H7 (cell line): ENCODE data around the gene MAN1A1. TPM values are rescaled to one million over a fixed set of nuclear protein-coding genes. Genes with fewer than 3 reads are reported as not detected.
"Not testable (repeated sequence)": the region's sequence is repeated elsewhere in the genome, so short reads cannot be mapped to it uniquely, and the experiment has no call there.

Experiments
- DNase-seq: peaks from one replicate; pipeline ENCODE4 v3.0.0; 2012
- H3K27me3 ChIP-seq: 2 replicates; pipeline ENCODE4 v1.6.0; 2011; ENCODE audit warnings: mild to moderate bottlenecking, low read length; ENCODE audit not compliant: control insufficient read depth, insufficient read depth
- H3K36me3 ChIP-seq: replicated peaks from 2 replicates; pipeline ENCODE4 v1.5.1; 2011; ENCODE audit warnings: low read length; ENCODE audit not compliant: control insufficient read depth, insufficient read depth
- H3K4me3 ChIP-seq: 2 replicates; pipeline ENCODE4 v1.5.1; 2011; ENCODE audit warnings: low read depth, mild to moderate bottlenecking, control low read depth, low read length, moderate library complexity; ENCODE audit not compliant: insufficient read depth
- total RNA-seq: library from RNA; depleted of rRNA; stranded (reverse); fragments of >200 nt; shearing (Covaris generic); gene quantifications from 2 replicates; pipeline ENCODE4 v1.2.3, GENCODE V29; 2014

MAN1A1 gene
- total RNA-seq, 1 experiment from 2014 or later = 14.5 TPM

DNA sequence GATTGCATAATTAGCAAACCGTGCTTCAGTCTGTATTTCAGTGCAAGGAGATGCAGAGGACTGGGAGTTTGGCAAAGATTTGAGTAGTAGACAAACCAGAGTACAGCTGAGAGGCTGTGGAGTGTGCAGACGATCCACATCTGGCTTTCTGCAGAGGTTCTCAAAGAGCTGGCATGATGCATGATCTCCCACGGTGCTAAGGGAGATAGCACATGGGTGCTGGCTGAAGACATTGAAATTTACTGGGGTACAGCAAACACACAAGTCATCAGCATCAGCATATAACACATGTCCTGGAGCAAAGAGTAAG lies 192.1 kb downstream of the MAN1A1 start:
- H3K27me3 ChIP-seq = no peaks in the 10 kb centered on the region
- no peak overlapping the region for H3K4me3 ChIP-seq
- no peaks in the 10 kb centered on the region for H3K36me3 ChIP-seq
- no peak for DNase-seq

DNA sequence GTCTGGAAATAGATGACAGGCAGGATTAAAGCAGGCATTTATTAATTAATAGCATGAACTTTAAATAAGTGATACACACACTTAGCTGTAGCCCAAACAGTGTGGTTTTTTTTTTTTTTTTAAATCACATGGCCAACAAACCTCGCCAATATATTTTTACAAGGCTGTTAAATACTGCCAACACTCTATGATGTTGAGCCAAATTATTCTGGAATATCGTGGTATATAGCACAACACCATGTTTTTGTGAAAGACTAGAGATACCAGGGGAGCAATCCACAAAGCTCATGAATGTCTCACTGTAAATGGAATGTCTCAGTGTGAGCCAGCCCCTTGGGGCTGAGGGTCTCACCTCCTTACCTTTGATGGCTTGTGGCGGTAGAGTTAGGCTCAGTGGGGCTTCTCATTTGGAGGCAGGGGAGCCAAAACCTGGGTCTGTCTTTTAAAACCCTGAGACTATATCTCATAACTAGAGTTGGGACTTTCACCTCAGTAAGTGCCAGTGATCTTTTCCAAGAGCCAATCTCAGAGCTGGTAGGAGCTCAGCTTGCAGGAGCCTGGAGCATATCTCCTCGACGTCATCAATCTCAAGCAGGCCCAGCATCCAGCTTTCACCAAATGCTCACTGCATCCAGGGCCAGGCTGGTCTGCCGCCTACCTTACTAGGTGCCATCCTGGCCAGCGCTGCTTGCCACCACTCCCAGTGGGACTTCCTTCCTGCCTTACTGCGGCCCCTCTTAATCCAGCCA lies 192.6 kb downstream of the MAN1A1 start:
- no peak for DNase-seq
- no peak overlapping the region for H3K4me3 ChIP-seq
- H3K27me3 ChIP-seq = no peaks in the 10 kb centered on the region

DNA sequence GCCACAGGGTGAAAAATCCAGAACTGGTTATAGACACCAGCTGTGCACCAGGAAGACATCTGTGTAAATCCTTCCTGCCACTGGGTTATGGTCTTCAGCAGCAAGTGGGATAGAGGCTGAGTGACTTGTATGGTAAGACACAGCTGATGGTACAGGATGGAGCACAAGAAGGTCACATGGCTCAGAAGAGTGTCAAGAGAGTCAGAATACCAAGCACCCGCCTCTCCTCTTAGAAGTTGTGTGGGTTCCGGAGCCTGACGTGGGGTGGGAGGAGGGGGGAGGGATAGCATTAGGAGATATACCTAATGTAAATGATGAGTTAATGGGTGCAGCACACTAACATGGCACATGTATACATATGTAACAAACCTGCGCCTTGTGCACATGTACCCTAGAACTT lies 193.5 kb downstream of the MAN1A1 start:
- DNase-seq = not testable (repeated sequence)

More for the DNA sequence above, 192.6 kb downstream of the MAN1A1 start:
- H3K36me3 ChIP-seq = no peaks in the 10 kb centered on the region

DNA sequence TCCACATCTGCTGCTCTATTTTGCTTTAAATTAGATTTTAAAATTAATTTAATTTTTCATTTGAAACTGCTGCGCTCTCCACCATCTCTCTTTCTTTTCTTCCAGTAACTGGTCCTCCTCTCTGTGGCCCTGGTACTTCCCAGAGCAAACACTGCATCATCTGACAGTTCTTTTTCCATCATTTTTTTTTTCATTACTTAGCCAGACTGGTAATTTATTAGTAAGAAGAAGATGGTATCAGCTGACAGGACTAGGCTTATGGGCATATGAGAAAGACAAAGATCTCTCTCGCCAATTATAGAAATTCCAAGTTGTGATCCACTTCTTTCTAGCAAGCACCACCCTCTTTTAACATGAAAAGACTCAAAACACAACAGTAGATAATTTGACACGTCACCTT lies 197.4 kb downstream of the MAN1A1 start:
- H3K27me3 ChIP-seq = no peaks in the 10 kb centered on the region
- no peaks in the 10 kb centered on the region for H3K36me3 ChIP-seq
- no peak for DNase-seq
- no peak overlapping the region for H3K4me3 ChIP-seq

More for the DNA sequence above, 193.5 kb downstream of the MAN1A1 start:
- not testable (repeated sequence) for H3K36me3 ChIP-seq, H3K27me3 ChIP-seq, H3K4me3 ChIP-seq

DNA sequence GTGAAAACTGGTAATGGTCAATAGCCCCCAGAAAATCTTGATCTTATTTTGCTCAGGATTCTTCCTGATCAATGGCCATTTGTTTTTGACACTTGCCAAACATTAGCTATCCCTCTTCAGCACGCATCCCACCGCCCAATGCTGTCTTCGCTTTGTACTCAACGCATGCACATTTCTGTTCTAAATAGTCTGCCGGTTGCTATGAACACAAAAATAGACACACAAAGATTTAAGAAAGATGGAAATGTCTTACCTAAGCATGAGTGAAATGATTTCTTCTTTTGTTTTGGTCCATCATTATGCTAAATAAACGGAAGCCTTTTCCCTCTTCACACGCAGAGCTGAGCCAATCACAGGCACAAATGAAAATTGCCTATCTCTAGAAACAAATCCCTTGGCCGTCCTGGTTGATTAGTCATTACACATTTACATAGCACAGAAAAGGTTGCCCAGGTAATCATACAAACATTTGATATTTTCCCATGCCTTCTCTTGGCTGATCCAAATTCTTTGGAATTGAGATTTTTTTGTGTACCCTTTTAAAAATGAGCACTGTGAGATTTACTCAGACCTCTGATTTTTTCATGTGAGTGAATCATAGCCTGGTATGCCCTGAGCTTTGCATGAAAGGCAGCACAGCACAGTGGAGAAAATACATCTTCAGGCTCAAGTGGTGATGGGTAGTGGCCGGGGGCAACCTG lies 200.6 kb downstream of the MAN1A1 start:
- no peak overlapping the region for H3K4me3 ChIP-seq
- DNase-seq = no peak
- no peaks in the 10 kb centered on the region for H3K36me3 ChIP-seq
- no peaks in the 10 kb centered on the region for H3K27me3 ChIP-seq

DNA sequence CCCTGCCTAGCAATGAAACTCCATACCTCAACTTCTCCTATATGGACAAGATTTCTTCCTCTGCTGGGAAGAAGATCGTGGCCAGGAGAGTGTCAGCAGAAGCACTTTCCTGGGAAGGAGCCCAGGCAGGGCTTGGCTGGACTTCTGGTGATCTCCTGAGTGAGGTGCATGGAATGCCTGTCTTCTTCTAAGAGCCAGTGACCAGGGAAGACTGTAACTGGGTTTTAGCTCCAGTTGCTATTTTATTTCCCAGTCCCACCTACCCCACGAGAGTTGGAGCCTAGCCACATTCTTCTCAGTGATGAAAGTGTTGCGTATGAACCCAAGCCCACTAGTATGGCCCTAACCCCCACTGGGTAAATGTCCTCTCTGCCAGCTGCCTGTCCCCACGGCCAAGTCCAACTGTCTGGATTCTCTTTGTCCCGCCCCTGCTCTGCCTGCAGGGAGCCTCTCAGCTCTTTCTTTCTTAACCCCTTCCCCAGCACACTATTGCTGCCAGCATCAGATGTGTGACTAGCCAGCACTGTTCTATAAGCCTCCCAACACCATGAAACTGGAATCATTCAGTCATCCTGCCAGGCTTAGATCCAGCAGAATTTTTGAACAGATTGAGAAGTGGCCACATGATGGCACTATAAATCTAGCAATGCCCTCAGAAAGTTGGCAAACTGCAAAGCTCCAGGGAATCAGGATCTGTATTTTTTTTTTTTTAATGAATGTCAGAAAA lies 201.3 kb downstream of the MAN1A1 start:
- Histone ChIP-seq H3K27me3 (no peaks in the 10 kb centered on the region), H3K36me3 (no peaks in the 10 kb centered on the region), H3K4me3 (no peak overlapping the region)
- DNase-seq = peak; percentile 63

DNA sequence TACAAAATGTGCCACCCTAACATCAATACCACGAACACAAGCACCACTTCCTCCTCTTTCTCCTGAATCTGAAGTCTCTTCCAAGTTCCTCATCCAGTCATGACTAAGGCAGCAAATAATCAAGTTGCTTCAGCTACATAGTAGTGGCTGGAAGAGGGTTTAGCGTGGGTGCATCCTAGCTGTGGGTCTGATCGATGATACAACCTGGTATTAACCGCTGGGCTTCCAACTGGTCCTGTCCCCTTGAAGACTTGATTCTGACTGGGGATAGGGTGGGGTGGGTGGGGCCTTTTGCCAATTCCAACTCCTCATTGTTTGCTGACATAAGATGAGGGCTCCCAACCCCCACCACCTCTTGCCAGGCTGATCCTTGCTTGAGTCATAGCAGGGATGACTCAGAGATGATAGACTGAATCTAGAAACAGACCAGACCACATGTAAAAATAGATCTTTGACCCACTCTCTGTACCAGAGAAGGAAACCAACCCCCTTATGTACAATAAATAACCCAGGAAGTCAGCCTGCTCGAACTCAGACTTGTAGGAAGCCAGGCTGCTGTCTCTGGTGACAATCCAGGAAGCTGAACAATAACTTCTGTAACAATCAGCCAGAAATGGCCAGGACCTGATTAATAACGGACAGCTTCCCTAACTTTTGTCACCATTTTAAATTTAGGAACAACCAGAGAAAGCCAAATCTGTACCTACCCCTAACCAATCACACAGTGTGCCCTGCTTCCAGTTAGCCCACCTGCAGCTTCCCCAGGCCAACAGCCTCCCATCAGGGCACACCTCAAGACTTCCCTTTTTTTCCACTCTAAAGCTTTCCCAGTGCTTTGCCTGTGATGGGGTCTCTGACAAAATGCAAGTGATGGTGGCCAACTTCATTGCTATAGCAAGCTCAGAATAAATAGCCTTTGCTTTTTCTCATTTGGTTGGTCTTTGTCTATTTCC lies 202.2 kb downstream of the MAN1A1 start:
- H3K27me3 ChIP-seq = no peaks in the 10 kb centered on the region
- H3K36me3 ChIP-seq = no peaks in the 10 kb centered on the region
- H3K4me3 ChIP-seq = no peak overlapping the region
- DNase-seq = no peak

DNA sequence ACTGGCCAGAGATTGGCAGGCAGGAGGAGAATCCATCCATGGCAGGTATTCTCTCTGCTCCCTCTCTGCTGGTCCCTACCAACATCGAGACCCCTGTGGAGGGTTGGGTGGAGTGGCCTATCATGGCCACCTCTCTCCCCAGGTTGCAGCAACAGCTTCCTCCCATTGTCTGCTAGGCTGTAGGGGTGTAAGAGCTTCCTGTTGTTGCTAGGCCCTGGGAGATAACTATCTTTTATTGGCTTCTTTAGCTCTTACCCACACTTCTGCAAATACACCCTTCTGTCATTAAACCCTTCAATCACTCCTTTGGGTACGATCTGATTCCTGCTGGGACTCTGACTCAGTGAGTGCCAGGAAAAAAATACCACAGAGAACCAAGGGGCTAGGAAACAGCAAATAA lies 204.4 kb downstream of the MAN1A1 start:
- no peaks in the 10 kb centered on the region for H3K27me3 ChIP-seq
- DNase-seq = no peak
- no peak overlapping the region for H3K4me3 ChIP-seq
- H3K36me3 ChIP-seq = no peaks in the 10 kb centered on the region

DNA sequence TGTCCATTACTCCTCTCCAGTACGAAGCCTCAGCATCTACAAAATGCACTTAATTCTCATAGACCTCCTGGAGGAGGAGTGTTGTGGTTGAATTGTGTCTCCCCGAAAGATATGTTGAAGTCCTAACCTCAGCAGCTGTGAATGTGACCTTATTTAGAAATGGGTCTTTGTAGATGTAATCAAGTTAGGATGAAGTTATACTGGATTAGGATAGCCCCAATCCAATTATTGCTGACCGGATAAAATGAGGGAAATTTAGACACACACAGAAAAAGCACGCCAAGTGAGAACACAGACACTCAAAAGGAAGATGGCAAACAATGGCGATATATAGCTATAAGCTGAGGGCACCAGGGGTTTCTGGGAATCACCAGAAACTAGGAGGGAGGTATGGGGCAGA lies 206.9 kb downstream of the MAN1A1 start:
- no peaks in the 10 kb centered on the region for H3K36me3 ChIP-seq
- no peak for DNase-seq
- H3K4me3 ChIP-seq = no peak overlapping the region
- H3K27me3 ChIP-seq = no peaks in the 10 kb centered on the region

DNA sequence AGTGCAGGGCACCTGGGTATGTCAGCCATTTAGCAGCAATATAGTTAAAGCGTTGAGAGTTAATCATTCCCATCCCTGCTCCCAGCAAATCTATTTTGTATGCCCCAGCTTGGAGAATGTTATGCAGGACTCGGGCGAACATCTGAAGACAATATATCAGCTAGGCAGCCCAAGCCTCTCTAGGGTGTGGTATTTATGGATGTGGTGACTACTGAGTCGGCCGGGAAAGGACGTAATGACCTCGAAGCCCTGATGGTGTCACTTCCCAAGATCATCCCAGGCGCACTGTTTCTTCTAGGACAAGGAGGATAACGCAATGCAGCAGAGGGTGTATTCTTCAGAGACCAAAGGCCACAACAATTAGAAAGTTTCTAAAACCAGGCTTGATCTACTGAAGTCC lies 207.5 kb downstream of the MAN1A1 start:
- no peak for DNase-seq
- no peak overlapping the region for H3K4me3 ChIP-seq
- H3K27me3 ChIP-seq = no peaks in the 10 kb centered on the region
- no peaks in the 10 kb centered on the region for H3K36me3 ChIP-seq

DNA sequence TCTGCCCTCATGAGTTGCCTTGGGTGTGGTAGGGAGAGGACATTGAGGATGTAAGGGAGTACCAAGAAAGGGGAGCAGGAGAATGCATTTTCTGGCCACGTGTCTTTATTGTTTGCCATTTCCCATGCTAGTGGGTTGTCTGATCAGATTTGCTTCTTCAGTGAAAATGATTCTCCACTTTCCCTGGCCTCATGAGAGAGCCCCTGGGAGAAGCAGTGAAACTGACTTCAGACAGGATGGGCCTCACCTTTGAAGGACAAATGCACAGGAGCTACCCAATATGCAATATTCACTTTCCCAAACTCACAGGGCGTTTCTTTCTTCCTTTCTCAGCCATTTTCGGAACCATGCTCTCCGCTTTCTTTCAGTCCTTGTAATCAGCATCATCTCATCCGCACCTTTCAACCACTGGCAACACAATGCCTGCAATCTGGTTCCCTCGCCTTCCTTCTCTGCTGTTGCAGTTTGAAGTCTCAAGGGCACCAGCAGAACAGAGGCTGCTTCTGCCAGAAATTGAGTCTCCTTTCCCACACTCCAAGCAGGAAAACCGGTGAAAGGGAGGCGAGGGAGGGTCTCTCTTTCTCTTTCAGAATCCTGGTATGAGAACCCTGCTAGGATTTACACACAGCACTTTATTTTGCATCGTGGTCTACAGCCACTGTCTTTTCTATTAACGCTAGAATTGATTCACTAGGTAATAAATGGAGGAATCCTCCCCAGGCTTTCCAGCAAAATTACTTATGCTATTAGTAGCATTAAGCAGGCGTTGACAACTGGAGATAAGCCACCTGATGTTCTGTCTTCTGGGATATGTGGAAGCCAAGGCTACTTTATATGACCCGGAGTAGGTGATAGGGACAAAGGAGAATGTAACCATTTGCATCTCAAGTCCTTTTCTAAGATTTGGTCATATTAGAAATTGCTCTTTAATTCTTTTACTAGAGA lies 209.1 kb downstream of the MAN1A1 start:
- Histone ChIP-seq H3K36me3 (no peaks in the 10 kb centered on the region), H3K4me3 (no peak overlapping the region), H3K27me3 (no peaks in the 10 kb centered on the region)
- DNase-seq = no peak

DNA sequence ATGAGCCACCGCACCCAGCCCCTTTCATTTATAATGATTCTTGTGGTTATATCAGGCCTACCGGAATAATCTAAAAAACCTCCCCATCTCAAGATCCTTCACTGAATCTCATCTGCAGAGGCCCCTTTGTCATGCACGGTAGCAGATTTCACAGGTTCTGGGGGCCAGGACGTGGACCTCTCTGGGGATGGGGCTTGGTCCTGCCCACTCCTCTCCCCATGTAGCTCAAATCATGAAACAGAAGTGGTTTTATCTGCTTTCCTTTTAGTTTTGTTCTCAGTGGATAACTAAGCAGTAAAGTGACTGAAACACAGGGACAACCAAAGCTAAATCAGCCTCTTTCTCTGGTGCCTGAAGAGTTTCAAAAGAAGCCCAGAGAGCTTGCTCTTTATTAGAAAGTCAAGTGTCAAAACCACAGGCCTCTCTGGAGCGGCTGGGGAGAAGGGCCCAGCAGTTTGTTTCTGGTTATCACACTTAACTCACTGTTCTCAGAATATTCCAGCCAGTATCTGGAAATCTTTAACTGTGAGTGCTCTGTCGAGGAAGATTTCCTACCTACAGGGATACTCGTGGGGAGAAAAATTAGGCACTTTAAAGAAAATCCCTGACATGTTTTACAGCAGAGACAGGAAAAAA lies 210.5 kb downstream of the MAN1A1 start:
- no peak overlapping the region for H3K4me3 ChIP-seq
- H3K36me3 ChIP-seq = no peaks in the 10 kb centered on the region
- no peaks in the 10 kb centered on the region for H3K27me3 ChIP-seq
- no peak for DNase-seq
